ENCODE measurements around the gene PAK2.
"Not testable (repeated sequence)": the region's sequence is repeated elsewhere in the genome, so short reads cannot be mapped to it uniquely, and the experiment has no call there.

The PAK2 gene

DNA sequence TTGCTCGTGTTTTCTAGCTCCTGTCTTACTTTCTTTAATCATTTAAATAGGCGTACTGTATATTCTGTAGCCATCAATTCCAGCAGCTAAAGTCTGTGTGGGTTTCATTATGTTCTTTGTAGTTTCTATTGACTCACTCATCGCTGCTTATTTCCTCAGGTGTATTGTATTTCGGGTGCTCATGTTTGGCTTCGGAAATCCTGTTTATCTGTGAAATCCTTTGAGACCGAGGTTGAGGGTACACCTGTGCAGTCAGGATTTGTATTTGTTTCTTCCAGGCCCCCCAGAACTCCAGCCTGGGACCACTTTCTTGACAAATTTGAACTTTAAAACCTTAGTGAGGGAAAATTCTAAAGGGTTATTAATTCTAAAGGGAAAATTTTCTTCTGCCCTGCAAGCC is 2.0 kb upstream of the PAK2 start:
- no peak for DNase-seq

- peak; percentile 41 for DNase-seq
These were observed 1.0 kb downstream of the PAK2 start for GRCh38 chr3:196740481-196741248.

- no peak for DNase-seq
These were observed 1.7 kb downstream of the PAK2 start for GRCh38 chr3:196741249-196741889.

DNA sequence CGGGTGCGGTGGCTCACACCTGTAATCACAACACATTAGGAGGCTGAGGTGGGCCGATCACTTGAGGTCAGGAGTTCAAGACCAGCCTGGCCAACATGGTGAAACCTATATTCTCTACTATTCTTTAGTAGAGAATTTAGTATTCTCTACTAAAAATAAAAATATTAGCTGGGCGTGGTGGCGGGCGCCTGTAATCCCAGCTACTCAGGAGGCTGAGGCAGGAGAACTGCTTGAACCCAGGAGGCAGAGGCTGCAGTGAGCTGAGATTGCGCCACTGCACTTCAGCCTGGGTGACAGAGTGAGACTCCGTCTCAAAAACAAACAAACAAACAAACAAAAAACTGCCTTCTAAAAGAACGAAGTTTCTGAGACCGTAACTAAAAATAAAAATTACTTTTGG is 3.9 kb downstream of the PAK2 start:
- DNase-seq = not testable (repeated sequence)

DNA sequence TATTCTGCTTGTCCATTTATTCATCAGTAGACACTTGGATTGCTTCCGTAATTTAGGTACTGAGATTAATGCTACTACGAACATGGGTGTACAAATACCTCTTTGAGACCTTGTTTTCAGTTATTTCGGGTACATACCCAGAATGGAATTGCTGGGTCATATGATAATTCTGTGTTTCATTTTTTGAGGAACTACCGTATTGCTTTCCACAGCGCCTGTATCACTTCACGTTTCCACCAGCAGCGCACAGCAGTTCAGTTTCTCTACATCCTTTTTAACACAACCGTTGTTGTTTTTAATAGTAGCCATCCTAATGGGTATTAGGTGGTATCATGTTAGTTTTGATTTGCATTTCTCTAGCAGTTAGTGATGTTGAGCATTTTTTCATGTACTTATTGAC is 9.5 kb downstream of the PAK2 start:
- DNase-seq = no peak

DNA sequence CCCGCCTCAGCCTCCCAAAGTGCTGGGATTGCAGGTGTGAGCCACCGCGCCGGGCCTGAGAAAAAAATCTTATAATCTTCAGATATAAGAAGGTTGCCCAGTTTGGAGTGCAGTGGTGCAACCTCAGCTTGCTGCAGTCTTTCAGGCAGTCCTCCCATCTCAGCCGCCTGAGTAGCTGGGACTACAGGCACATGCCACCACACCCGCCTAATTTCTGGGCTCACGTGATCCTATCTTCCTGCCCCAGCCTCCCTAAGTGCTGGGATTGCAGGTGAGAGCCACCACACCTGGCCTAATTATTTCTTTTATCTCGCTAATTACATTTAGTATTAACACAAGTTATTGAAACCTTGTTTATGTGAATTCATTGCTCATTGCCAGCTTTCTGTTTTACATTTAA is 13.5 kb downstream of the PAK2 start:
- DNase-seq = no peak

DNA sequence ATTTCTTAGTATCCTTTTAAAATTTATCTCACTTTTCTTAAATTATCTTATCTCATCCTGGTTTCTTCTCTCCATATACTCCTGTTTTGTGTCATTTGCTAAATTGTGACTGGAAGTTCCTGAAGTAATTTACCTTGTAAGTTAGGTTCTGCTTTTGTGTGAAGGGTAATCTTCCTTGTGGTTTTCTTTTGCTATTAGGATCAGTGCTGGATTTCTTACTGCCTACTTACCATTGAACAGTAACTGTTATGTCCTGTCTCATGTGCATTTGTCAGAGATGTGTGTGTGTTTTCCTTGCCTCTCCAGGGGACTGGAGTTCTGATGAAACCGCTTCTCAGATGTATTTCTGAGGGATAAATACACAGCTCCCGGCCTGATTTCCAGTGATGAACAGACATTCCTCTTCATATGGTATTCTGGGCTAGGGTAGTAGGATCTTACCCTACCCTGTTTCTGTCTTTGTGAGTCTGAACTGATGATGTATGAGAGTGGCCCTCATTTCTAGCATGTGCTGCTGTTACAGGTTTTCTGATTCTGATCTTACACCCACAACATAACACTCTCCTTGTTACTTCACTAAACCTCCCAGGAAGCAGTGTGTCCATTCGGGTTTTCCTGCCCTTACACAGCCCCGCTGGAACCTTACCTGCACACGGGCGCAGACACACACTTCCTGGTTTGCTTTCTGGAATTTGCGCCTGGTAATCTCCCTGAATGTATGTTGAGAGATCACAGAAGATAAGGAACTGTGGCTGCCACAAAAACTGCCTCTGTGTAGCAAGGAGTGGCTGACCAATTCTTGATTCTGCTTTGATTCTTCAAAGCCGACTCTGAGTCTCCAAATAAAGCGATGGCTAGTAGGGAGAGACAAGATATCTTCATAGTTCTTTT is 14.7 kb downstream of the PAK2 start:
- no peak for DNase-seq

- no peak for DNase-seq
These were observed 17.1 kb downstream of the PAK2 start for GRCh38 chr3:196756732-196757131.

DNA sequence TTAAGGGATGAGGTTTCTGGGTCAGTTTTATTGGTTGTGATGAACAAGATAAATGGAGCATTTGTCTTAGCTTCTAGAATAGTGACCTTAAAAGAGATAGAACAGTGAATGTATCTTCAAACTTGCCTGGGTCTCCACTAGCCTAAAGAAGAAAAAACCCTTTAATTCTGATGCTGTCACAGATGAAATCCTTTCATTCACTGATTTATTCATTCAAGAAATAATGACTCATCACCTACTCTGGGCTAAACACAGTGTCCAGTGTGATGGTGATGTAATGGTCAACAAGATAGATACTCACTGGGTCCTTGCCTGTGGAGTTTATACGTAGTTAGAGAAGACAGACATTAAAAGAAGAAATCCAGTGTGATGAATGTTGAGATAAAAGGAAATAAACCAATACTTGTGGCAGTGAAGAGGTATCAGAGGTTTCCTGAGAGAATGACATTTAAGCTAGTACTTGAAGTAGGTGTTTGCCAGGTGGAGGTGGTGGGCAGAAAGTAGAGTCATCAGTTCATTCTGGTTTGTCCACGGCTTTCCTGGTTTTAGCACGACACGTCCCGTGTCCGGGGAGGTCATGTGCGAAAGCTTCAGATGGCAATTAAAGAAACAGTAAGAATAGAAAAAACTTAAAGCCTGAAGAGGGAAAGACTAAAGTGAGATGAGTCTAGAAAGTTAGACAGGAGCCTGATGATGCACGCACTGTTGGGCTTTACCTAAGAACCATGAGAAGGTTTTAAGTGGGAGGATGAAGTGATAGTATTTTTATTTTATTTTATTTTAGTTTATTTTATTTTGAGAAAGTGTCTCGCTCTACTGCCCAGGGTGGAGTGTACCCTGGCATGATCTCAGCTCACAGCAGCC is 18.5 kb downstream of the PAK2 start:
- no peak for DNase-seq

DNA sequence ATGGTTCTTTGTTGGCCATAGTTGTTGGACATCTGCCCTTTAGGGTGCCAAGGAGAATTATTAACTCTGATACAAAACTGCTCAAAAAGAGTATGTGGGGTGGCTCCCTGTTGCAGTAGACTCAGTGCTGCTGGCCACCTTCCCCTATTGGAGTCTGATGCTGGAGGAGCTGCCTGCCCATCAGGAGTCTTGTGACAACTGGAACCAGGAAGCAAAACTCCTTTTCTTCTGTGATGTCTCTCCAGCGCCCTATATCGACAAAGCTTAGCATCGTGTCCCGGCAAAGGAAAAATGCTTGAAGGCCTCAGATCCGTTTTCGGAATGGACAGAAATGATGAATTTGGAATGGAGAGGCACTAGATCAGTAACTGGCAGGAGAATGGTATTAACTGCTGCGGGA is 23.5 kb downstream of the PAK2 start:
- no peak for DNase-seq

- DNase-seq = no peak
These were observed 25.8 kb downstream of the PAK2 start for GRCh38 chr3:196765454-196765853.

- DNase-seq = no peak
These were observed 31.4 kb downstream of the PAK2 start for GRCh38 chr3:196771067-196771466.

- no peak for DNase-seq
These were observed 32.4 kb downstream of the PAK2 start for GRCh38 chr3:196772102-196772501.

GRCh38 chr3:196772897-196773296 is 33.2 kb downstream of the PAK2 start:
- DNase-seq = no peak

- no peak for DNase-seq
These were observed 34.6 kb downstream of the PAK2 start for GRCh38 chr3:196774191-196774820.

- no peak for DNase-seq
These were observed 35.3 kb downstream of the PAK2 start for GRCh38 chr3:196774848-196775422.

- no peak for DNase-seq
These were observed 36.3 kb downstream of the PAK2 start for GRCh38 chr3:196775938-196776337.

- no peak for DNase-seq
These were observed 38.2 kb downstream of the PAK2 start for GRCh38 chr3:196777836-196778235.

DNA sequence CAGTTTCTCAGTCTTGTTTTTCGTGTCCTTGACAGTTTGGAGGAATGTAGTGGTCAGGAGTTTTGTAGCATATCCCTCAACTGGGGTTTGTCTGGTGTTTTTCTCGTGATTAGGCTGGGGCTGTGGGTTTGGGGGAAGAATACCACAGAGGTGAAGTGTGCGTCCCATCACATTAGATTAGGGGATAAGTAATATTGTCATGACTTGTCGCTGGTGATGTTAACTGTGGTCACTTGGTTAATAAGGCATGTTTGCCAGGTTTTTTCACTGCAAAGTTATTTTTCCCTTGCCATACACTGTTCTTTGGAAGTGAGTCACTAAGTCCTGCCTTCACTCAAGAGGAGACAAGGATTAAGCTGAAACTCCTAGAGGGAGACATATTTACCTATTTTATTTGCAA is 39.1 kb downstream of the PAK2 start:
- DNase-seq = no peak

GRCh38 chr3:196782511-196782910 is 42.9 kb downstream of the PAK2 start:
- no peak for DNase-seq

- no peak for DNase-seq
These were observed 48.9 kb downstream of the PAK2 start for GRCh38 chr3:196788528-196788927.

DNA sequence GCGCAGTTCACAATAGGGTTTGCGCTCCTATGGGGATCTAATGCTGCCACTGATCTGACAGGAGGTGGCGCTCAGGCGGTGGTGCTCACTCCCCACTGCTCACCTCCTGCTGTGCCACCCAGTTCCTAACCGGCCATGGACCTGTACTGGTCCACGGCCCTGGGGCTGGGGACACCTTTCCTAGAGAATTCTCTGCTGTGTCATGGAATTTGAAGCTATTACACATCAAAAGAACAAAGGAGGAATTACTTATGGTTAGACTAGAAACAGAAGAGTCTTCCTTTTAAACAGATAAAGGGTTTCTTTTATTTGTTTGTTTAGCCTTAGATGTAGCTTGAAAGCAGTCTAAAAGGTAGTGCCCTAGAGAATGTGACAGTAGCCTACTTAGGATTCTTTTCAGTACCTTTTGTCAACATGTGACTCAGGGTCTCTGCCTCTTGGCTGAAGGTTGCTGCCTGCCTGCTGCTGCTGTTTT is 50.3 kb downstream of the PAK2 start:
- no peak for DNase-seq
